ENCODE data around the gene TPR. TPM values are rescaled to one million over a fixed set of nuclear protein-coding genes. Genes with fewer than 3 reads are reported as not detected.
A peak's percentile ranks its signal among the peaks of the same experiment; 100 is the strongest.

The TPR gene
- total and polyA plus RNA-seq, 10 donors: 23.8 to 129 (median 101) TPM

DNA sequence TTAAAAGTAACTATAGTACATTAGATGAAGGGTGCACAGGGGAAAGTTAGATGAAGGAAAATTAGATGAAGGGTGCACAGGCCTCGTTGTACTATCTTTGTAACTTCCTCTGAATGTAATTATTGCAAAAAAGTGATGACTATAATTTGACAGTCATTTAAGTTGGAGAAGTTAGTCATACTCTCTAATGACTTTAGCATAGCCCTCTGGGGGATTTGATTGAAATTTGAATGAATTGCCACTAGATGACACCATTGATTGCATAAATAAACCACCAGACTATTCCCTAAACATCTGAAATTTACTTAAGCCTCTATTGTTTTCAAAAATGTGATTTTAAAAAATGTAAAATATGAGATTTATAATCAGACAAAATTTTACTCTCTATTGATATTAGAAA lies 102.6 kb downstream of the TPR start:
- H3K4me3 ChIP-seq: no peak overlapping the region
- 7 to 21% (median 10%) methylated on average over 1 of the region's 1 CpG for WGBS, 5 donors
- TF ChIP-seq, protein P1, sequence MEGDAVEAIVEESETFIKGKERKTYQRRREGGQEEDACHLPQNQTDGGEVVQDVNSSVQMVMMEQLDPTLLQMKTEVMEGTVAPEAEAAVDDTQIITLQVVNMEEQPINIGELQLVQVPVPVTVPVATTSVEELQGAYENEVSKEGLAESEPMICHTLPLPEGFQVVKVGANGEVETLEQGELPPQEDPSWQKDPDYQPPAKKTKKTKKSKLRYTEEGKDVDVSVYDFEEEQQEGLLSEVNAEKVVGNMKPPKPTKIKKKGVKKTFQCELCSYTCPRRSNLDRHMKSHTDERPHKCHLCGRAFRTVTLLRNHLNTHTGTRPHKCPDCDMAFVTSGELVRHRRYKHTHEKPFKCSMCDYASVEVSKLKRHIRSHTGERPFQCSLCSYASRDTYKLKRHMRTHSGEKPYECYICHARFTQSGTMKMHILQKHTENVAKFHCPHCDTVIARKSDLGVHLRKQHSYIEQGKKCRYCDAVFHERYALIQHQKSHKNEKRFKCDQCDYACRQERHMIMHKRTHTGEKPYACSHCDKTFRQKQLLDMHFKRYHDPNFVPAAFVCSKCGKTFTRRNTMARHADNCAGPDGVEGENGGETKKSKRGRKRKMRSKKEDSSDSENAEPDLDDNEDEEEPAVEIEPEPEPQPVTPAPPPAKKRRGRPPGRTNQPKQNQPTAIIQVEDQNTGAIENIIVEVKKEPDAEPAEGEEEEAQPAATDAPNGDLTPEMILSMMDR (IDR thresholded peaks at IDR 0.05 in 8 of 11, conservative IDR thresholded peaks at IDR 0.05 in 3 of 11): peak in 1 of 11 experiments; percentile 19
- no peak for TF ChIP-seq POLR2A (IDR thresholded peaks at IDR 0.05)
- intact Hi-C loops (cut with DNase I; ENCODE audit: low total_unique reads): no loop called here
- no peaks in the 10 kb centered on the region for H3K4me1 ChIP-seq
- H3K9me3 ChIP-seq: no peaks in the 10 kb centered on the region
- H3K27ac ChIP-seq: no peak overlapping the region
- no peaks in the 10 kb centered on the region for H3K27me3 ChIP-seq (replicated peaks in 1 of 7)
- no peak for DNase-seq
- no peaks in the 10 kb centered on the region for H3K36me3 ChIP-seq

DNA sequence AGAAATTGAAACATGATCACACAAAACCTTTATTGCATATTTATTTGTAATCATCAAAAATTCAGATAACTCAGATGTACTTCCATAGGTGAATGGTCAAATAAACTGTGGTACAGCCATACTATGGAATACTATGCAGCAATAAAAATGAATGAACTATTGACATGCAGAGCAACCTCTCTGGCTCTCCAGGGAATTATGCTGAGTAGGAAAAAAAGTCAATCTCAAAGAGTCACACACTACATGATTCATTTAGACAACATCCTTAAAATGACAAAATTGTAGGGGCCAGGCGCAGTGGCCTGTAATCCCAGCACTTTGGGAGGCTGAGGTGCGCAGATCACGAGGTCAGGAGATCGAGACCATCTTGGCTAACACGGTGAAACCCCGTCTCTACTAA lies 104.0 kb downstream of the TPR start:
- Histone ChIP-seq H3K4me1 (no peaks in the 10 kb centered on the region), H3K27ac (no peak overlapping the region), H3K9me3 (no peaks in the 10 kb centered on the region), H3K36me3 (no peaks in the 10 kb centered on the region), H3K27me3 (replicated peaks in 1 of 7) (no peaks in the 10 kb centered on the region), H3K4me3 (no peak overlapping the region)
- TF ChIP-seq POLR2AphosphoS5 (IDR thresholded peaks at IDR 0.05) (no peak), POLR2A (IDR thresholded peaks at IDR 0.05) (no peak)
- TF ChIP-seq, protein P1 (IDR thresholded peaks at IDR 0.05 in 8 of 11, conservative IDR thresholded peaks at IDR 0.05 in 3 of 11): no peak
- no peak for DNase-seq
- 85 to 98% (median 88%) methylated on average over 6 of the region's 6 CpGs for WGBS, 5 donors
- intact Hi-C loops (cut with DNase I; ENCODE audit: low total_unique reads): no loop called here

Other genes with a start within 250 kb of the TPR start
- 1 to 10 TPM in 2 of 7 donors, under 1 TPM in 4, not detected in 1; 0.09 to 1.8 (median 0.14) TPM for gene PRG4, start 79.0 kb downstream of the TPR start, total RNA-seq
- under 1 TPM; 0.02 to 0.53 (median 0.03) TPM for gene PRG4, start 79.0 kb downstream of the TPR start, polyA plus RNA-seq
- 10 to 100 TPM; 15.7 to 22.1 (median 18.6) TPM for gene ODR4, start 585 bp upstream of the TPR start, total RNA-seq
- 1 to 10 TPM; 6.2 to 9.0 (median 7.4) TPM for gene ODR4, start 585 bp upstream of the TPR start, polyA plus RNA-seq
- not detected for gene PDC, start 85.9 kb upstream of the TPR start, total RNA-seq
- gene PDC, start 85.9 kb upstream of the TPR start, polyA plus RNA-seq: not detected